Measurements from ENCODE around the gene EFHD2. TPM values are rescaled to one million over a fixed set of nuclear protein-coding genes. Genes with fewer than 3 reads are reported as not detected.
A peak's percentile ranks its signal among the peaks of the same experiment; 100 is the strongest.
"Not testable (repeated sequence)": the region's sequence is repeated elsewhere in the genome, so short reads cannot be mapped to it uniquely, and the experiment has no call there.

Gene EFHD2, protein sequence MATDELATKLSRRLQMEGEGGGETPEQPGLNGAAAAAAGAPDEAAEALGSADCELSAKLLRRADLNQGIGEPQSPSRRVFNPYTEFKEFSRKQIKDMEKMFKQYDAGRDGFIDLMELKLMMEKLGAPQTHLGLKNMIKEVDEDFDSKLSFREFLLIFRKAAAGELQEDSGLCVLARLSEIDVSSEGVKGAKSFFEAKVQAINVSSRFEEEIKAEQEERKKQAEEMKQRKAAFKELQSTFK
- 28.7 TPM for total RNA-seq

DNA sequence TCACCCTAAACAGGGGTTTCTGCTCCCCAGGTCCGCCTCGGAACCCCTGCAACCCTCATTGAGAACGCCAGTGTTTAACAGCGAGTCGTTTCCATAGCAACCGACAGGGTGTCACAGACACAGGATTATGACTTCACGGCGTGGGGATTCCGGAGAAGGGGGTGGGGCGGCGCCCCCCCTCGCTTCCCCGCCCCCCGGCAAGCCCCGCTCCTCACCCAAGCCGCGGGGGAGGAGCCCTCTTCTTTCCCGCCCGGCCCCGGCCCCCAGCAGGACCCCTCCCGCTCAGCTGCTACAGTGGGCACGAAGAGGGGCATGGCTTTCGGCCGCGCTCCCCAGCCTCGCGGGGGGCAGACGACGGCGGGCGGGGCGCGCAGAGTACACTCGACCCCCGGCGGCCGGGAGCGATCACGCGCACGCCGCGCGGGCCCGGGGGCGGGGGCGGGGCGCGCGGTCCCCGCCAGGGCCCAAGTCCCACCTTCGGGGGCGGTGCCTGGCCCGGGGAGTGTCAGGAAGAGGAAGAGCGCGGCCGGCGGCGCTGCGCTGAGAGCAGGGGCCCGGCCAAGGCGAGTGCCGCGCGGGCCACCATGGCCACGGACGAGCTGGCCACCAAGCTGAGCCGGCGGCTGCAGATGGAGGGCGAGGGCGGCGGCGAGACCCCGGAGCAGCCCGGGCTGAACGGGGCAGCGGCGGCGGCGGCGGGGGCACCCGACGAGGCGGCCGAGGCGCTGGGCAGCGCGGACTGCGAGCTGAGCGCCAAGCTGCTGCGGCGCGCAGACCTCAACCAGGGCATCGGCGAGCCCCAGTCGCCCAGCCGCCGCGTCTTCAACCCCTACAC lies at the start of gene EFHD2:
EFHD2 (plus strand) TSS at position 501 of the 835 bp plus-strand sequence; CDS start at position 585, 84 bp downstream.
- peak; percentile 86 for ATAC-seq
- intact Hi-C loops (cut with DNase I): no loop called here
- DNase-seq (ENCODE audit: low spot score): peak; percentile 89

DNA sequence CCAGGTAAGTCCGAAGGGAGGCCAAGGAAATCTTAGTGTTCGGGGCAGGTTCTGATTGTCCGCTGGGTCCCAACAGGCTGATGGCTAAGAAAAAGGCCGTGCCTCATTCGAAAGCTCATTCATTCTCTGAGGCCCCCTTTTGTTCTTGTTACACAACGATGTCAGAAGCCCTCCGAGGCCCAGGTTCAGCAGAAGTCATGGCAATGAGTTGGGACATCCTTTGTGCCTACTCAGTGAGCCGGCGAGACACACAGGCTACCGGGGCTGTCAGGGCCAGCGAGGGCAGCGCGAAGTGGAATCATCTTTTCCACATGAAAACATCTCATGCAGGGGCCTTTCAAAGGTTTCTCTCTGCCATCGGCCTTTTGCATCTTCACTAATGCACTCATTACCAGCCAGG lies 49.0 kb upstream of the EFHD2 start:
- ATAC-seq (no peak), DNase-seq (ENCODE audit: low spot score) (no peak)
- intact Hi-C loops (cut with DNase I): no loop called here

DNA sequence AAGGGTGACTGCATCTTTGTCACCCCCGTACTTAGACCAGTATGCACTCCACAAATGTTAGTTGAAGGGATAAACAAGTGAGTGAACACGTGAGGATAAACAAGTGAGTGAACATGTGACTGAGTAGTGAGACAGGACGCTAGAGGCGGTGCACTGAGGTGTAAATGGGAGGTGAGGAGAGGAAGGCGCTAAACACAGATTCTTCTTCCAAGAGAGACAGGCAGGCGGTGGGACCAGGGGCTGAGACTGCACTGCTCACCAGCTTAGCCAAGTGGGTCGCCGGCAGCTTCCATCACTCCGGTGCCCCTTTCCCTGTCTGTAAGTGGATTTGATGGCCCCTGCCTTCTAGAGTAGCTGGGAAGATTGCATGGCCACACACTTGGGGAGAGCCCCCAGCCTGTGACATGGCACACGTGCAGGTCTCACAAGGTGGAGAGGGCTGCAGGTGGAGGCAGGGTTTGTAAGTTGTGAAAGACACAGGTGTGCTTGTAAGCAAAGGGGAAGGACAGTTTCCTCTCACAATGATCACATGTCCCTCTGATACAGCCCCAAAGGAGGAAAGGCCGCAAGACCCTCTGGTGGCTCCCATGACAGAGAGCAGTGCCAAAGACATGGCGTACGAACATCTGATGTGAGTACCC lies 47.5 kb upstream of the EFHD2 start:
- intact Hi-C loops (cut with DNase I): no loop called here
- ATAC-seq (no peak), DNase-seq (ENCODE audit: low spot score) (no peak)

DNA sequence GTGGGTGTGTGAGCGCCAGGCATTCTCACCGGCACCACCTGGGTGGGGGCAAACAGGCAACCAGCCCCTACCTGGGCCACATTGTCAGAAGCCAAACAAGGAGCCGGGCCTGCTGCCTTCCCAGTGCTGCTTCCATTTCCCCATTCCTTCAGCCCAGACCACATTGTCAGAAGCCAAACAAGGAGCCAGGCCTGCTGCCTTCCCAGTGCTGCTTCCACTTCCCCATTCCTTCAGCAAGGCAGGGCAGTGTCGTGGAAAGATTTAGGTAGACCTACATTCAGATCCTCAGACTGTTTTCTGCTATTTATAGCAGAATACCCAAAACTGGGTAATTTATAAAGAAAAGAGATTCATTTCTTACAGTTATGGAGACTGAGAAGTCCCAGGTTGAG lies 47.0 kb upstream of the EFHD2 start:
- no peak for ATAC-seq
- no peak for DNase-seq (ENCODE audit: low spot score)
- intact Hi-C loops (cut with DNase I): no loop called here

DNA sequence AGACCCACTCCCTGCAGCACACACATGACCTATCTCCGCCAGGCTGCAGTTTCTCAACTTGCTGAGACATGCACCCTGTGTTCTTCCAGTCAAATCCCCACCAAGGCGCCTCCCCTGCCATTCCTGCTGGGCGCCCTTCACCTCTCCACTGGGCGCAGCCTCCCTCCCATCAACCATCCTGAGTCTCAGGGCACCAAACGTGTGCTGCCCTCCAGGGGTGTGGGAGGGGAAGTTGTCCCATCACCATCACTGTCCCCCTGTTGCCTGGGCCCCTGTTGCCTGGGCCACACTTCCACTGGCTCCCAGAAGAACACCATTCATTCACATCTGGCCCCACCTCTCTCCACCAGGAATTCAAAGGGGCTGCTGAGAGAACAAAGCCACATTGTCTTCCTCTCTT lies 44.9 kb upstream of the EFHD2 start:
- intact Hi-C loops (cut with DNase I): no loop called here
- no peak for DNase-seq (ENCODE audit: low spot score)

DNA sequence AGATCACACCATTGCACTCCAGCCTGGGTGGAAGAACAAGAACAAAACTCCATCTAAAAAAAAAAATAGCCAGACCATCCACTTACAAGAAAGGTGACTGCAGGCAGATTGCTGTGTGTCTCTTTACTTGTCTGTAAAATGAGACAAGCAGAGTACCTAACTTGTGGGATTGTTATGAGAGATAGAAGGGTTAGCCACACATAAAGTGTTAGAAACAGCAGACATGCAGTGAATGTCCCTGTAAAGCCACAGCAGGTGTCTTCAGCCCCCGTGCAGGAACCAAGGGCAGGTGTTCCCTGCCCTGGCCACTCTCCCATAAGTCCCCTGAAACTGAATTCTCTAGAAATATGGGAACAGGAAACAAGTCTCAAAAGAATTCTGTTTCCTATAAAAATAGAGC lies 40.8 kb upstream of the EFHD2 start:
- no peak for DNase-seq (ENCODE audit: low spot score)
- no peak for ATAC-seq
- intact Hi-C loops (cut with DNase I): no loop called here

More for the DNA sequence above, 44.9 kb upstream of the EFHD2 start:
- no peak for ATAC-seq

DNA sequence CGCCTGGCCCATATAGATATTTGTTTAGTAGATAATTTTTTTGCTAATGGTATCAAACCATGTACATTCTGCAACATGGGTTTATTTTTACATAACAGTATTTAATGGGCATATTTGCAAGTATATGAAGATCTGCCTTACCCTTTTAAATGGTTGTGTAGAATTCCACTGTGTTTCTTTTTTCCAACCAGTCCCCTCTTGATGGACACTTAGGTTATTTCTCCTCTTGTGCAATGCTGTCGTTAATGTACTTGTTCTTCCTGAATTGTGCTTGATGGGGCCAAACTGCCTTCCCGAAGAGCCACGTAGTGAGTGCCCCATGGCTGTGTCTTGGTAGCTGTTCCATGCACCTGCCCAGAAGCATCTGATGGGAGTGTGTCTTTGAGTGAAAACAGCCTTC lies 39.4 kb upstream of the EFHD2 start:
- intact Hi-C loops (cut with DNase I): no loop called here
- no peak for DNase-seq (ENCODE audit: low spot score)
- ATAC-seq: no peak

DNA sequence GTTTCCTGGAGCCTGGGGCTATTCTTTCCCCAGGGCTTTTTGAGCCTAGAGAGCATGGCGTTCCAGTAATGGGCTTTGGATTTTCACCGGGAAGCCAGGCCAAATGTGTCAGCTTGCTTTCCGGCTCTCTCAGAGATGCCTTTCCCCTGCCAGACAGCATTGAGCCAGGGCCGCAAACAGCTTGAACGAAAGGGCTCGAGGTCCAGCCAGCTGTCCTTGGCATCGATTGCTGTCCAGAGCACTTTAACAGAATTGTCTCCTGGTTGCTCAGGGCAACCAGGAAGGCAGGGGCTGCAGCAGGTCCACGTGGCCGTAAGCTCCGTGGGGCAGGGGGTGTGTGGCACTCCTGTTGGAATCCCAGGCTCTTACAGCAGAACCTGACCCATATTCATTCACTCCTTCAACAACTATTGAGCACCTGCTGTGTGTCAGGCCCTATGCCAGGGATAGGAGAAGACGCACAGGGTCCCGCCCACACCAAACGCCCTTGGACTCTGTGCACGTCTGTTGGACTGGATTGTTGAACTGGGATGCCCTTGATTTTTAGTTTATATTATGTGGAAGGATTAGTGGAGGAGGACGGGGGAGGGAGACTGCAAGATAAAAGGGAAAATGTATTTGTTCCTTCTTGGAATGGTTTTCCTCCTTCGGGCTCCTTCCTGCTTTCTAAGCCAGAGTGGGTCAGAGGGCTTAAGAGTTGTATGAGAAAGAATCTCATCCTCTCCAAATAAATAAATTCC lies 38.7 kb upstream of the EFHD2 start:
- ATAC-seq (peak; percentile 26), DNase-seq (ENCODE audit: low spot score) (no peak)
- intact Hi-C loops (cut with DNase I): no loop called here

DNA sequence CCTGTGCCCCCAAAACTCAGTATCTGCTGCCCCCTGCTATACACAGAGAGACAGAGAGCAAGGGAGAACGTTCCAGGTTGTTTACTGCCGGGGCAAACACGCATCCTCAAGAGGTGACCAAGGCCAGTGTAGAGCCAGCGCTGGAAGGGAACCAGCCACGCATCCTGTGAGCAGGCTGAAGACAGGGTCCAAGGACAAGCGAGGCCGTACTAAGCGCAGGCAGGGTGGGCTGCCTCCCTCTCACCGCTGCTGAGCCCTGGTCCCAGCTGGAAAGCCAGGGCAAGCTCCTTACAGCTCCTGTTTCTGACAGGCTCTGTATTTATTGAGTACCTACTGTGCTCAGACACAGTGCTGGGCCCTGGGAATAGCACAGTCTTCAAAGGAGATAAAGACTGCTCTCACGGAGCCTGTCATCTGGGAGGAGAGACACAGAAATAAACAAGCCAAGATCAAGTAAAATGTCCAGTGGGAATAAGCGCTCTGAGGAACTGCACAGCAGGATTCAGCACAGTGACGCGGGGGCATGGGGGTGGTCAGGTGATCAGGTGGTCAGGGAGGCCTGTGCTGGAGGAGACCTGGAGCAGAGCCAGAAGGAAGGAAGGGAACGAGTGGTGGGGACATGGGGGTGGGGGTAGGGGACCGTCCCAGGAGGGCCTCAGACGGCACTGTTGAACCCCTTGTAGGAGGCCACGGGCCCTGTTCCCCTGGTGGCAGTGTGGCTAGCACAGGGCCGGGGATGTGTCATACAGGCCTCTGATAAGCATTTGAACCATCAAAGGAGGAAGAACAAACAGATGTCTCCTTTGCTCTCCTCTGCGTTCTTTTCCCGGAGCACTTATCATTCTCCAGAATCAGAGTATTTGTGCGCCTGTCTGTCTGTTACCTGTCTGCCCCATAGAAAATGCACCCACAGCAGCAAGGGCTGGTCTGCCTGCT lies 37.8 kb upstream of the EFHD2 start:
- no peak for ATAC-seq
- intact Hi-C loops (cut with DNase I): no loop called here

DNA sequence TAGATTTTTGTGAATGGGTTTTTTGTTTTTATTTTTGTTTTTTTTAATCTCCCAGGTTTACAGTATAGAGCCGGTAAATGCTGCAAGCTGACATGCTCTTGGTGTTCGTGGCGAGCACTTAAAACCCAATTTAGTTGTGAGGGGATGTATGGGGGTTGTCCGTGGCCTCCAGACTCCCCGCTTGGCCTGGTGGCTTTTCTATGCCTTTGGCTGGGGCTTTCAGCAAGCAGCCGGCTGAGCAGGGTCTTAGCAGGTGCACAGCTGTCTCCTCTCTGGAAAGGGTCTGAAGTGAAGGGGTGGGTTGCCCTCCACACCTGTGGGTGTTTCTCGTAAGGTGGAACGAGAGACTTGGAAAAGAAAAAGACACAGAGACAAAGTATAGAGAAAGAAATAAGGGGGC lies 31.0 kb upstream of the EFHD2 start:
- DNase-seq (ENCODE audit: low spot score) (no peak), ATAC-seq (no peak)
- intact Hi-C loops (cut with DNase I): no loop called here

More for the DNA sequence above, 37.8 kb upstream of the EFHD2 start:
- DNase-seq (ENCODE audit: low spot score): no peak

DNA sequence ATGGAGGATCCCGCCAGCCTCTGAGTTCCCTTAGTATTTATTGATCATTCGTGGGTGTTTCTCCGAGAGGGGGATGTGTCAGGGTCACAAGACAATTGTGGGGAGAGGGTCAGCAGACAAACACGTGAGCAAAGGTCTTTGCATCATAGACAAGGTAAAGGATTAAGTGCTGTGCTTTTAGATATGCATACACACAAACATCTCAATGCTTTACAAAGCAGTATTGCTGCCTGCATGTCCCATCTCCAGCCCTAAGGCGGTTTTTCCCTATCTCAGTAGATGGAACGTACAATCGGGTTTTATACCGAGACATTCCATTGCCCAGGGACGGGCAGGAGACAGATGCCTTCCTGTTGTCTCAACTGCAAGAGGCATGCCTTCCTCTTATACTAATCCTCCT lies 30.5 kb upstream of the EFHD2 start:
- not testable (repeated sequence) for ATAC-seq; DNase-seq (ENCODE audit: low spot score)

DNA sequence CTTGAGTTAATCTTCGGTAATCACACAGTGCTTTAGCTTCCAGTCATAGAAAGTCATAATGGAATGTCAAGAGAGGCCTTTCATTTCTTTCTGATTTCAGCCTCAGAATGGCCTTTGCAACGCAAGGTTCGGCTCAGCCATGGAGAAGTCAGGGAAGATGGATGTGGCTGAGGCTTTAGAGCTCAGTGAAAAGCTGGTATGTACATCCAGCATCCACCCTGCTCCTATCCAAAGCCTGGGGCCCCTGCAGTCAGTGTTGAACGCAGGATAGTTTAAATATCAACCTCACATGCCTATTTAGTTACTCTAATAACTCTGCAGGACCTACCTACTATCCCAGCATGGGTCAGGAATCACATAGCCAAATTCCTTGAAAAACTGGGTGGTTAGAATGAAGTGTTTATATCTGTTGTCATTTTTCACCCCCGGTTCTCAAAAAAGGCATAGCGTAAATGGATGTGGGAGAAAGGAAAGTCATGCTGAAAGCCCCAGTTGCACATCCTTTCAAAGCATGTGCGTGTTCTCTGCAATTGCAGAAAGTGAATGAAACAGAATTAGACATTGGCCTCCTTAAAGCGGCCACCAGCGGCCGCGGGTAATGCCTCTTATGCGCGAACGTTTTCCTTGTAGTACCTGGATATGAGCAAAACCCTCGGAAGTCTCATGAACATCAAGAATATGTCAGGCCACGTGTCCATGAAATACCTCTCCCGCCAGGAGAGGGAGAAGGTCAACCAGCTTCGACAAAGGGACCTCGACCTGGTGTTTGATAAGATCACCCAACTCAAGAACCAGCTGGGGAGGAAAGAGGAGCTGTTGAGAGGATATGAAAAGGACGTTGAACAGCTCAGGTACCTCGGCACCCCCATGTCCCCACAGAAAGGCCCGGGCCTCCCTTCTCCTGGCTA lies 28.8 kb upstream of the EFHD2 start:
- intact Hi-C loops (cut with DNase I): no loop called here
- DNase-seq (ENCODE audit: low spot score): no peak
- ATAC-seq: no peak

More for the DNA sequence above, 30.5 kb upstream of the EFHD2 start:
- intact Hi-C loops (cut with DNase I): not testable (repeated sequence)

DNA sequence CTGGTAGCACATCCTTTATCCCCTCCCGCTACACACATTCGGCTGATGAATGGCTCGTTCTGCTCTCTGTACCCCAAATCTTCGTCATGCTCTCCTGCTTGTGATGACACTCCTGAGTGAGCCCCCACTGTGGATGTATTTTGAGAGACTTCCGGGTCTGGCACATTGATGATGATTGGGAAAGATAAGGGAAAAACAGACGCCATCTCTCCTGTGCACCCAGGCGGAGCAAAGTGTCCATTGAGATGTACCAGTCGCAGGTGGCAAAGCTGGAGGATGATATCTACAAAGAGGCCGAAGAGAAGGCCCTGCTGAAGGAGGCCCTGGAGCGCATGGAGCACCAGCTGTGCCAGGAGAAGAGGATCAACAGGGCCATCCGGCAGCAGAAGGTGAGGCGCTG lies 27.9 kb upstream of the EFHD2 start:
- no peak for DNase-seq (ENCODE audit: low spot score)
- ATAC-seq: no peak
- intact Hi-C loops (cut with DNase I): no loop called here

DNA sequence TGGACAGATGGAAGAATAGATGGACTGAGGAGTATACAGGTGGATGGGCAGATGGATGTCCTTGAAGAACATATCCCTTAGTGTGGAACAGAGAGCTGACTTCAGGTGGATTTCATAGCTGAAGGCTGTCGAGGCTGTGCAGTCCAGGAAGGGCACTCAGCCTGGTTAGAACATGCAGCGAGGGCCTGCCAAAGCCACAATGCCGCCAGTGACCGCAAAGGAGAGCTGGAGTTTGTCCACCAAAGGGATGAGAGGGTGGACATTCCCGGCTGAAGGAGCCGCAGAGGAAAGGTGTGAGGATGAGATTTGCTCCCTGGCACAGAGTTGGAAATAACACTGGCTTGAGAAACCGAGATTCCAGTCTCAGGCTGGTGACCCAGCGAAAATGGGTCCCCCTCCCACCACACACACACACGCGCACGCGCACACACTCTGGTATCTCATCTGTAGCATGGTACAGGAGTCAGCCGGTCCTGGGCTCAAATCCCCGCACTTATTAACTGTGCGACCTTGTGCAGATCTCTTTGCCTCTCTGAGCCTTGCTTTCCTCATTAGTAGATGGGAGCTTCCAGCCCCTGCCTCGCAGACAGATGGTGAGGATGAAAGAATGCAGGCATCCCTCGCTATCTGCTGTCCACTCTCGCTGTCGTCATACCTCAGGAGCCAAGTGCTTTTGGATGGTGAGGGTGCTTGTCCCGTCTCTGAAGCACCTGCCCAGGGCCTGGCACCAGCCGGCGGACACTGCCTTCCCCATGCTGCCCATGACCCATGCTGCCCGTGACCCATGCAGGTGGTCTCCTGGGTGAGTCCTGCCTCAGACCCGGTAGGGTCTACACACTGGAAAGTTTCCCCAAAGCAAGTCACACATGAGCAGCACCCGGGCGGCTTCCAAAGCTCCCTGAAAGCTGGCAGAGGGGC lies 26.8 kb upstream of the EFHD2 start:
- intact Hi-C loops (cut with DNase I): no loop called here
- ATAC-seq (no peak), DNase-seq (ENCODE audit: low spot score) (no peak)

DNA sequence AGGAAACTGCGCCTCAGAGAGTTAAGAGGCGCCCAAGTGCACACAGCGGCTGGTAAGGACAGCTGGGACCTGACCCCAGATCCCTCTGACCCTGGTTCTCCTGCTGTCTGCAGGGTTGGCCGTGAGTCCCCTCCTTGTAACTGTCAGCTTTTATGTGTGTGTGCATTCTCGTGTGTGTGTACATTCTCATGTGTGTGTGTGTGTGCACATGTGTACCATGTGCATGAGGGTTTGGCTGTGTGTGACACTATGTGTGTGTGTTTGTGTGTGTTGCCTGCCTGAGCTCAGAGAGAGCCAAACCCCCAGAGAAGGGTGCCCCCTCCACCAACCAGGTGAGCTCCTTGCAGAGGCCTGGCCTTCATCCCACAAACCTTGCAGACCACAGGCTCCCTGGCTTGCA lies 25.9 kb upstream of the EFHD2 start:
- DNase-seq (ENCODE audit: low spot score) (no peak), ATAC-seq (no peak)
- intact Hi-C loops (cut with DNase I): no loop called here

DNA sequence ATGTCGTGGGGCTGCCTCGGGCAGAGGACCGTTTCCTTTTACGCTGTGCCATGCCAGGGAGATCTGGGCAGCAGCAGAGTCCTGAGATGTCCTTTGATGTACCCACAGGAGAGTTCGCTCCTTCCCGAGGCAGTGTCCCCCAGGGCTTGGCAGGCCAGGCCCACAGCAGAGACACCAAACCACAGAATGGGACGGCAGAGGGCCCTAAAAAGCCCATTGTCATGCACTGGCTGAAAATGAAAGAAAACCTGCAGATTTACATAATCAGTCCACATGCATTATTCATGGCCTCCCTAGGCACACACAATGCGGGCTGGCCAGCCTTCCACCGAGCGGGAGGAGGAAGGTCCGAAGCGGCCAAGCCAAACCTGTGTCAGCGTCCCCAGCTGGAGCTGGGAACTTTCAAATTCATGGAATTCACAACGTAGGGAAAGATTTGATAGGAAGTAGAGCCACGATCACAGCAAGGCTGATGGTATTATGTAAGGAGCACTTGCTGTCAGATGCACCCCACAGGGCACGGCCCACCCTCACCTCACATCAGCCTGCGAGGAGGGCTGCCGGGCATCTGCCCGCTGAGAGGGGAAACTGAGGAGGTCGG lies 25.3 kb upstream of the EFHD2 start:
- intact Hi-C loops (cut with DNase I): no loop called here
- ATAC-seq: peak; percentile 44
- no peak for DNase-seq (ENCODE audit: low spot score)

Data from sciatic nerve (tissue), 2 donors.